Adipocyte (in vitro differentiated cells): ENCODE measurements around the gene SLC5A6.

Experiments used
- DNase-seq: peaks from one replicate; pipeline ENCODE4 v3.0.0-alpha.2; 2015; ENCODE audit warnings: low read depth
- H3K27me3 ChIP-seq: replicated peaks from 2 replicates; pipeline ENCODE4 v1.7.0; 2013; ENCODE audit warnings: mild to moderate bottlenecking, low read length, moderate library complexity; ENCODE audit not compliant: control insufficient read depth, insufficient read depth
- H3K36me3 ChIP-seq: 2 replicates; pipeline ENCODE4 v1.7.0; 2013; ENCODE audit warnings: low read length, mild to moderate bottlenecking, moderate library complexity; ENCODE audit not compliant: control insufficient read depth, insufficient read depth, severe bottlenecking
- H3K4me1 ChIP-seq: 2 replicates; pipeline ENCODE4 v1.7.0; 2013; ENCODE audit warnings: mild to moderate bottlenecking, low read length, moderate library complexity; ENCODE audit not compliant: control insufficient read depth, insufficient read depth
- H3K4me3 ChIP-seq: 2 replicates; pipeline ENCODE4 v1.7.0; 2013; ENCODE audit warnings: mild to moderate bottlenecking, low read length, moderate library complexity
- H3K9ac ChIP-seq: 2 replicates; pipeline ENCODE4 v1.7.0; 2013; ENCODE audit warnings: mild to moderate bottlenecking, low read length, moderate library complexity
- H3K9me3 ChIP-seq: 2 replicates; pipeline ENCODE4 v1.7.0; 2013; ENCODE audit warnings: mild to moderate bottlenecking, low read length, moderate library complexity; ENCODE audit not compliant: control insufficient read depth

SLC5A6 gene

DNA sequence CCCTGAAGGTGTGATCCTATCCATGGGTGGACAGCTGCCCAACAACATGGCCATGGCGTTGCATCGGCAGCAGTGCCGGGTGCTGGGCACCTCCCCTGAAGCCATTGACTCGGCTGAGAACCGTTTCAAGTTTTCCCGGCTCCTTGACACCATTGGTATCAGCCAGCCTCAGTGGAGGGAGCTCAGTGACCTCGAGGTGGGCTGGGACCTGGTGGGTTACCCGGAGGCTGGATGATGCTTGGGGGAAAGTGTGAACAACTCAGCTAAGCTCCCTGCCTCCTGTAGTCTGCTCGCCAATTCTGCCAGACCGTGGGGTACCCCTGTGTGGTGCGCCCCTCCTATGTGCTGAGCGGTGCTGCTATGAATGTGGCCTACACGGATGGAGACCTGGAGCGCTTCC lies 21.3 kb upstream of the SLC5A6 start:
- no peak overlapping the region for H3K9ac ChIP-seq
- no peak for DNase-seq
- no peaks in the 10 kb centered on the region for H3K4me1 ChIP-seq
- H3K4me3 ChIP-seq, result no peak overlapping the region
- H3K9me3 ChIP-seq, result no peaks in the 10 kb centered on the region
- H3K36me3 ChIP-seq, result peaks cover 93% of the 10 kb centered on the region
- H3K27me3 ChIP-seq, result no peaks in the 10 kb centered on the region

DNA sequence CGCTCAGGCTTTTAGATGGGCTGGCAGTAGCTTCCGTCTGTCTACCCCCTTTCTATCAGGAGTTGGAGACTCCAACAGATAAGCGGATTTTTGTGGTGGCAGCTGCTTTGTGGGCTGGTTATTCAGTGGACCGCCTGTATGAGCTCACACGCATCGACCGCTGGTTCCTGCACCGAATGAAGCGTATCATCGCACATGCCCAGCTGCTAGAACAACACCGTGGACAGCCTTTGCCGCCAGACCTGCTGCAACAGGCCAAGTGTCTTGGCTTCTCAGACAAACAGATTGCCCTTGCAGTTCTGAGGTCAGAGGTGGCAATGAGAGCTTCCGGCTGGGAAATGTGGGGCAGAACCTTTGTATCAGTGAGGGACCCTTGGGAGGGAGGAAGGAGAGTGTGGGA lies 19.9 kb upstream of the SLC5A6 start:
- Histone ChIP-seq H3K36me3 (peaks cover 93% of the 10 kb centered on the region), H3K9me3 (no peaks in the 10 kb centered on the region), H3K27me3 (no peaks in the 10 kb centered on the region), H3K4me3 (no peak overlapping the region), H3K9ac (no peak overlapping the region), H3K4me1 (no peaks in the 10 kb centered on the region)
- DNase-seq, result no peak

DNA sequence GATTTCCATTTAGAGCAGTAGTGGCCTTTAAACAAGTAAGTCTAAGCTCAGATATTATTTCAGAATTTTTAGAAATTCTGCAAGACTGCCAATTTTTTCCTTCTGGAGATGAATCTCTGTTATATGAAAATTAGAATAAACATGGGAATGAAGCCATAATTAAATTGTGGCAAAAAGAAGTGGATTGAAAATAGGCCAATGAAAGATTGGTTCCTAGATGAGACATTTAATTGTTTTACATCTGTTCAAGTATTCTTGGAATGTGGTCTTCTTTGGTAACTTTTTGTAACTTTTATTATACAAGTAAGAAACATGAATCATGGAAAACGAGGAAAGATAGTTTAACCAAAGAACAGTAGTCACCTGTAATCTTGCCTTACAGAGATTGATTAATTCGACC lies 15.4 kb upstream of the SLC5A6 start:
- Histone ChIP-seq H3K4me3 (no peak overlapping the region), H3K27me3 (no peaks in the 10 kb centered on the region), H3K9ac (no peak overlapping the region), H3K4me1 (no peaks in the 10 kb centered on the region), H3K9me3 (no peaks in the 10 kb centered on the region), H3K36me3 (peaks cover 93% of the 10 kb centered on the region)
- no peak for DNase-seq

DNA sequence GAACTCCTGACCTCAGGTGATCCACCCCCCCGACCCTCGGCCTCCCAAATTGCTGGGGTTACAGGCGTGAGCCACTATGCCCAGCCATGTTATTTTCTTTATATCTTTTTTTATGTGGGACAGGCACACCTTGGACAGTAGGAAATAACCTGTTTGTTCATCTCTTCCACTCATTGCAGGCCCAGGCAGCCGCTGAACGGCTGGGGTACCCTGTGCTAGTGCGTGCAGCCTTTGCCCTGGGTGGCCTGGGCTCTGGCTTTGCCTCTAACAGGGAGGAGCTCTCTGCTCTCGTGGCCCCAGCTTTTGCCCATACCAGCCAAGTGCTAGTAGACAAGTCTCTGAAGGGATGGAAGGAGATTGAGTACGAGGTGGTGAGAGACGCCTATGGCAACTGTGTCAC lies 13.5 kb upstream of the SLC5A6 start:
- Histone ChIP-seq H3K4me3 (no peak overlapping the region), H3K9ac (no peak overlapping the region), H3K27me3 (no peaks in the 10 kb centered on the region), H3K36me3 (peaks cover 91% of the 10 kb centered on the region), H3K9me3 (no peaks in the 10 kb centered on the region), H3K4me1 (no peaks in the 10 kb centered on the region)
- no peak for DNase-seq

DNA sequence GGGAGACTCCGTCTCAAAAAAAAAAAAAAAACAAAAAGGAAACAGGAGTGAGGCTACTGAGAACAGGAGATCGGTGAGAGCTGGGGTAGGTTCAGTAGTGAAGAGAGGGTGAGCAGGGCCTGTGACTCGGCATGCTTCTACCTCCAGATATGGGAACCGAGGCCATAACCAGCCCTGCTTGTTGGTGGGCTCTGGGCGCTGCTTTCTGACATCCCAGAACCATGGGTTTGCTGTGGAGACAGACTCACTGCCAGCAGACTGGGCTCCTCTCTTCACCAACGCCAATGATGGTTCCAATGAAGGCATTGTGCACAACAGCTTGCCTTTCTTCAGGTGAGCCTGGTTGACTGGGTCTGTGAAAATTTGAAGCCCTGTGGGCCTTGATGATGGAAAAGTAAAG lies 11.3 kb upstream of the SLC5A6 start:
- Histone ChIP-seq H3K9ac (no peak overlapping the region), H3K4me3 (no peak overlapping the region), H3K36me3 (peaks cover 90% of the 10 kb centered on the region), H3K4me1 (peaks cover 1% of the 10 kb centered on the region), H3K9me3 (no peaks in the 10 kb centered on the region), H3K27me3 (no peaks in the 10 kb centered on the region)
- DNase-seq, result no peak

DNA sequence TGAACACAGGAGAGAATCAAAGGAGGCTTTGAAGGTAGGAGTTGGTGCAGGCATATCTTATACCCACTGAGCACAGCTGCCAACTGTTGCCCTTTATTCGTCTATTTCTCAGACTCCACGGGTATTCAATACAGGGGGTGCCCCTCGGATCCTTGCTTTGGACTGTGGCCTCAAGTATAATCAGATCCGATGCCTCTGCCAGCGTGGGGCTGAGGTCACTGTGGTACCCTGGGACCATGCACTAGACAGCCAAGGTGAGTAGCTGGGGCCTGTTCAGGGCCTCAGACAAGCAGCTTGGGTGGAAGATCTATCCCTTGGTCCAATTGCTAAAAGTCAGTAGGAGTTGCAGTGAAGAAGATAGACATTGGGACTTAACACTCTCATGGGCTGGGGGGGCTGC lies 10.3 kb upstream of the SLC5A6 start:
- Histone ChIP-seq H3K4me1 (peaks cover 7% of the 10 kb centered on the region), H3K9ac (no peak overlapping the region), H3K36me3 (peaks cover 80% of the 10 kb centered on the region), H3K27me3 (no peaks in the 10 kb centered on the region), H3K9me3 (no peaks in the 10 kb centered on the region), H3K4me3 (no peak overlapping the region)
- no peak for DNase-seq

DNA sequence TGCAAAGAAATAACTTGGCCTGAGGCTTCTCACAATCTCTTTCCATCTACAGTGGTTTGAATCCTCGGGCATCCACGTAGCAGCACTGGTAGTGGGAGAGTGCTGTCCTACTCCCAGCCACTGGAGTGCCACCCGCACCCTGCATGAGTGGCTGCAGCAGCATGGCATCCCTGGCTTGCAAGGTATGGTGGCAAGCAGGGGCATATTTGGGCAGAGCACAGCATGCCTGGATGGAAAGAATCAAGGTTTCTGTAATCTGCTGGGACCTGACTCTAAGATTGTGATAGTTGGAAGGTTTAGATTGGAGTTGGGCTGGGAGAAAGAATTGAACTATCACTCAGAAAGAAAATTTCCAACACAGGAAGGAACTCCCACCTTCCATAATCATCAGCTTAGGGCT lies 9.1 kb upstream of the SLC5A6 start:
- Histone ChIP-seq H3K9me3 (no peaks in the 10 kb centered on the region), H3K4me1 (peaks cover 12% of the 10 kb centered on the region), H3K9ac (no peak overlapping the region), H3K4me3 (no peak overlapping the region), H3K27me3 (no peaks in the 10 kb centered on the region), H3K36me3 (peaks cover 73% of the 10 kb centered on the region)
- no peak for DNase-seq

DNA sequence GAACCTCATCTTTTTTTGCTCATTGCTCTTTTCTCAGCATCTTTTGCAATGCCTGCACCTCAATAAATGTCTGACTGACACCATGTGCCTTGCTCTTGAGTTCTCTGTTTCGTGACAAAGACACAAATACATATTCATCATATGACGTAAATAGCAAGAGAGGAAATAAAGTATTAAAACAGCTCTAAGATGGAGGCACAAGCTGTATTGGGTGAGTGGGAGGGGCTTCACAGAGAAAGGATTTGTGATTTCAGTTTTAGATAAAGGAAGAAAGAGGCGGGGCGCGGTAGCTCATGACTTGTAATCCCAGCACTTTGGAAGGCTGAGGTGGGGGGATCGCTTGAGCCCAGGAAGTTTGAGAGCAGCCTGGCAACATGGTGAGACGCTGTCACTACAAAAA lies 8.0 kb upstream of the SLC5A6 start:
- H3K9ac ChIP-seq, result no peak overlapping the region
- H3K4me3 ChIP-seq, result no peak overlapping the region
- DNase-seq, result no peak
- H3K36me3 ChIP-seq, result peaks cover 71% of the 10 kb centered on the region
- H3K4me1 ChIP-seq, result peaks cover 12% of the 10 kb centered on the region
- no peaks in the 10 kb centered on the region for H3K9me3 ChIP-seq
- no peaks in the 10 kb centered on the region for H3K27me3 ChIP-seq

DNA sequence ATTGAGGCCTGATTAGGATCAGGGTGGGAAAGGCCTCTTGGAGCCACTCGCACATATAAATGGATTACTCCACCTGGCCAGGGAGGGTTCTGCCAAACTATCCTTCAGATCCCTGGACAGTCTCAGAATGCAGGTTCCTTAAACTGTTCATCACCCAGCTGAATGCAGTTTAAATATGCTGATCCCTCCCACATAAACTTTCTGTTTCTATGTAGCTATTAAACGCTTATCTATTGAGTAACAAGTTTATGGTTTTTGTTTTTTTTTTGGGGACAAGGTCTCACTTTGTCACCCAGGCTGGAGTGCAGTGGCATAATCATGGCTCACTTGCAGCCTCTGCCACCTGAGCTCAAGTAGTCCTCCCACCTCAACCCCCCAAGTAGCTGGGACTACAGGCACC lies 7.0 kb upstream of the SLC5A6 start:
- H3K4me3 ChIP-seq, result no peak overlapping the region
- no peak for DNase-seq
- no peaks in the 10 kb centered on the region for H3K27me3 ChIP-seq
- H3K9ac ChIP-seq, result no peak overlapping the region
- no peaks in the 10 kb centered on the region for H3K9me3 ChIP-seq
- H3K36me3 ChIP-seq, result peaks cover 62% of the 10 kb centered on the region
- H3K4me1 ChIP-seq, result peaks cover 12% of the 10 kb centered on the region

DNA sequence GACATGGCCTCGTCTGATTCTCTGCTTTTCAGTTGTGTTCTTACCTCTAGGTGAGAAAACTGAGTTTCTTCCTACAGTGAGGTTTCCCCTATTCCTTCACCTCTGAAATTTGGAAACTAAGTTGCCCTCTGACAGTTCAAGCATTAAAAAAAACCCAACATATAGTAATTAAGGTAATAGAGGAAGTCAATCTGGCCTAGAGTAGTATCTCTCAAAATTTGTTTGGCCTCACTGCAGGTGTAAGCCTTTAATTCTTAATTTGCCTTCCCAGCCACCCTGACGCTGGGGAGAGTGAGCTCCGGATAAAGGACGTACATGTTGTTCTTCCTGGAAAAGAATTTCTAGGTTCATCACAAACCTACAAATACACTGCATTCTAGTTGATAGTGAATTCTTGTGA lies 6.5 kb upstream of the SLC5A6 start:
- Histone ChIP-seq H3K36me3 (peaks cover 57% of the 10 kb centered on the region), H3K27me3 (no peaks in the 10 kb centered on the region), H3K4me1 (peaks cover 13% of the 10 kb centered on the region), H3K9me3 (no peaks in the 10 kb centered on the region), H3K9ac (peak overlapping the region; percentile 93), H3K4me3 (no peak overlapping the region)
- DNase-seq, result no peak

DNA sequence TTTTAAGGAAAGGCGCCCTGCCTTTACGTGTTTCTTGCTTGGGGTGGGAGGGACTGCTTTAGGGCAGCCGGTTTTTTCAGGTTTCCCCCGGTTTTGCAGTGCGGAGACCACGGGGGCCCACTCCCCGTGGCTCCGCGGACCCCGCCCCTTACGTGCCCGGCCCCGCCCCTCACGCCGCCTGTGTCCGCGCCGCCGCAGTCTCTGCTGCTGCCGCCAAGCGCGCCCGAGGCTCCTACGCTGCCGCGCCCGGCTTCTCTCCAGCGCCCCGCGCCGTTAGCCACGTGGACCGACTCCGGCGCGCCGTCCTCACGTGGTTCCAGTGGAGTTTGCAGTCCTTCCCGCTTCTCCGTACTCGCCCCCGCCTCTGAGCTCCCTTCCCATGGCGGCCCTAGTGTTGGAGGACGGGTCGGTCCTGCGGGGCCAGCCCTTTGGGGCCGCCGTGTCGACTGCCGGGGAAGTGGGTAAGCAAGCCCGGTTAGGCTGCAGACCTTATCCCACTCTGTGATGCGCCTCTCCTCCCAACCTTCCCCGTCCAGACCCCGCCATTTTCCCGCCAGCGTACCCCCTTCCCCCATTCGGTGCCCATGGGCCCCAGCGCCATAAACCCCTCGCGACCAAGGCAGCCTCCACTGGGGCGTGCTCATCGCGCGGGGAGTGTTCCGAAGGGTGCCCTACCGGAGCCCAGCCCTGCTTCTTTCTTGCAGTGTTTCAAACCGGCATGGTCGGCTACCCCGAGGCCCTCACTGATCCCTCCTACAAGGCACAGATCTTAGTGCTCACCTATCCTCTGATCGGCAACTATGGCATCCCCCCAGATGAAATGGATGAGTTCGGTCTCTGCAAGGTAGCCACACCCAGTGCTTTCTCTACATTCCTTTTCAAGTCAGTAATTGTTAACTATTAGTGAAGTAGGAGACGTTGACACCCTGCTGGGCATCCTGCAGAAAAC lies 5.4 kb upstream of the SLC5A6 start, which contains the start of gene CAD:
TSS of gene CAD (plus strand) at position 197 of the 949 bp plus-strand sequence. CDS start at position 380, 183 bp downstream.
- H3K9me3 ChIP-seq, result no peaks in the 10 kb centered on the region
- H3K27me3 ChIP-seq, result no peaks in the 10 kb centered on the region
- H3K36me3 ChIP-seq, result peaks cover 45% of the 10 kb centered on the region
- peak within 1 kb of the TSS; percentile 91 for H3K4me3 ChIP-seq
- H3K9ac ChIP-seq, result peak within 1 kb of the TSS; percentile 93
- DNase-seq, result peak; percentile 96
- peaks cover 21% of the 10 kb centered on the region for H3K4me1 ChIP-seq
